ENCODE measurements around the gene COL27A1. TPM values are rescaled to one million over a fixed set of nuclear protein-coding genes. Genes with fewer than 3 reads are reported as not detected.
A peak's percentile ranks its signal among the peaks of the same experiment; 100 is the strongest.

The COL27A1 gene
- total RNA-seq, 2 experiments from 2014 or later: not detected

DNA sequence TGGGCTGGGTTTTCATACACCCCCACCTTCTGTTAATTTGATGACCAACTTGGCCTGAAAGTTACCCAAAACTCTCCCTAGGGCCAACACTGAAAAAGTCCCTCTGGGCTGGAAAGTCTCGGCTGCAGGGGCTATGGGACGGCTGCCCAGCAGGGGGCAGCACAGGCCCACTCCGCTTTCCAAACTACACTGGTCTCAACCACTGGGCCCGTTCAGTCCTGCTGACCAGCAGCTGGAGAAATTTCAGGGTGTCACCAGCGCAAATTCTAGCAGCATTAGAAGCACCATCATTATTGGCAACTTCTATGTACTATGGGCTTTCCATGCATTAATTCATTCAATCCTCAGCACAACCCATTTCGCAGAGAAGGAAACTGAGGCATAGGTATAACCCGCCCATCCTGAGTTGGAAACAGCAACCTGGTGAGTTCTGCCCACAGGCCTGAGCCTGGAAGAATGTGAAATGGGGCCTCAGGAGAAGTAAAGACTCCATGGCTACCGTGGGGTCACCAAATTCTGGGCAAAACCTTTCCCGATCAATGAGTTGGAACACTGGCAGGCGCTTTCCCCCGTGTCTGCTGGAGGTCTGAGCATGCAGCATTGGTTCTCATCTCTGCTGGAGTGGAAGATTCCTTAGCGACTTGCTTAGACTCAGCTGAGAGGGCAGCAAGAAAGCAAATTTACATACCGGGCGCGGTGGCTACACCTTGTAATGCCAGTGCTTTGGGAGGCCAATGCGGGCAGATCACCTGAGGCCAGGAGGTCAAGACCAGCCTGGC, 184.0 kb downstream of the COL27A1 start:
- peaks cover 4% of the 10 kb centered on the region for H3K4me1 ChIP-seq (ENCODE audit: insufficient read depth, low read length, poor library complexity, severe bottlenecking)
- intact Hi-C loops (cut with micrococcal nuclease; ENCODE audit: unreplicated experiment): loop anchor here (1.0 to 2.0 kb wide), 2 partner anchors 51 to 65 kb away; no protein-coding TSS in a partner anchor
- no peaks in the 10 kb centered on the region for H4K20me1 ChIP-seq (ENCODE audit: insufficient read depth, low read length)
- peaks cover 99% of the 10 kb centered on the region for H3K36me3 ChIP-seq (ENCODE audit: insufficient read depth, low read length)
- H3K27ac ChIP-seq (ENCODE audit: low read depth, low read length, poor library complexity, severe bottlenecking): no peak overlapping the region
- POLR2A ChIA-PET: interaction anchor here (1.4 to 1.6 kb wide), 3 partner anchors 44 to 51 kb away, joined by 3 to 6 read pairs (median 4); no protein-coding TSS in a partner anchor
- H3K9me2 ChIP-seq (ENCODE audit: insufficient read depth, low read length): no peaks in the 10 kb centered on the region
- no TSS peak for BruUV-seq (replicated peaks)
- CTCF ChIA-PET (ENCODE audit: unreplicated experiment): interaction anchor here (1.3 to 1.7 kb wide), 2 partner anchors 11 to 51 kb away, joined by 3 to 4 read pairs; no protein-coding TSS in a partner anchor
- H3K4me2 ChIP-seq (ENCODE audit: low read length): no peak overlapping the region
- peak; percentile 71 for DNase-seq (ENCODE audit: low spot score)
- no peaks in the 10 kb centered on the region for H3K79me2 ChIP-seq (ENCODE audit: insufficient read depth, low read depth, low read length)
- no peak overlapping the region for H2AFZ ChIP-seq (ENCODE audit: low read length)
- H3K9me3 ChIP-seq (ENCODE audit: low read length): no peaks in the 10 kb centered on the region
- no peak overlapping the region for H3K4me3 ChIP-seq (ENCODE audit: low read depth, low read length, poor library complexity, severe bottlenecking)
- TF ChIP-seq, protein P1, sequence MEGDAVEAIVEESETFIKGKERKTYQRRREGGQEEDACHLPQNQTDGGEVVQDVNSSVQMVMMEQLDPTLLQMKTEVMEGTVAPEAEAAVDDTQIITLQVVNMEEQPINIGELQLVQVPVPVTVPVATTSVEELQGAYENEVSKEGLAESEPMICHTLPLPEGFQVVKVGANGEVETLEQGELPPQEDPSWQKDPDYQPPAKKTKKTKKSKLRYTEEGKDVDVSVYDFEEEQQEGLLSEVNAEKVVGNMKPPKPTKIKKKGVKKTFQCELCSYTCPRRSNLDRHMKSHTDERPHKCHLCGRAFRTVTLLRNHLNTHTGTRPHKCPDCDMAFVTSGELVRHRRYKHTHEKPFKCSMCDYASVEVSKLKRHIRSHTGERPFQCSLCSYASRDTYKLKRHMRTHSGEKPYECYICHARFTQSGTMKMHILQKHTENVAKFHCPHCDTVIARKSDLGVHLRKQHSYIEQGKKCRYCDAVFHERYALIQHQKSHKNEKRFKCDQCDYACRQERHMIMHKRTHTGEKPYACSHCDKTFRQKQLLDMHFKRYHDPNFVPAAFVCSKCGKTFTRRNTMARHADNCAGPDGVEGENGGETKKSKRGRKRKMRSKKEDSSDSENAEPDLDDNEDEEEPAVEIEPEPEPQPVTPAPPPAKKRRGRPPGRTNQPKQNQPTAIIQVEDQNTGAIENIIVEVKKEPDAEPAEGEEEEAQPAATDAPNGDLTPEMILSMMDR (conservative IDR thresholded peaks at IDR 0.05; ENCODE audit: low read length): peak; percentile 99
- no peak for TF ChIP-seq EZH2phosphoT487 (IDR thresholded peaks at IDR 0.05; ENCODE audit: borderline replicate concordance, low read depth, low read length)

DNA sequence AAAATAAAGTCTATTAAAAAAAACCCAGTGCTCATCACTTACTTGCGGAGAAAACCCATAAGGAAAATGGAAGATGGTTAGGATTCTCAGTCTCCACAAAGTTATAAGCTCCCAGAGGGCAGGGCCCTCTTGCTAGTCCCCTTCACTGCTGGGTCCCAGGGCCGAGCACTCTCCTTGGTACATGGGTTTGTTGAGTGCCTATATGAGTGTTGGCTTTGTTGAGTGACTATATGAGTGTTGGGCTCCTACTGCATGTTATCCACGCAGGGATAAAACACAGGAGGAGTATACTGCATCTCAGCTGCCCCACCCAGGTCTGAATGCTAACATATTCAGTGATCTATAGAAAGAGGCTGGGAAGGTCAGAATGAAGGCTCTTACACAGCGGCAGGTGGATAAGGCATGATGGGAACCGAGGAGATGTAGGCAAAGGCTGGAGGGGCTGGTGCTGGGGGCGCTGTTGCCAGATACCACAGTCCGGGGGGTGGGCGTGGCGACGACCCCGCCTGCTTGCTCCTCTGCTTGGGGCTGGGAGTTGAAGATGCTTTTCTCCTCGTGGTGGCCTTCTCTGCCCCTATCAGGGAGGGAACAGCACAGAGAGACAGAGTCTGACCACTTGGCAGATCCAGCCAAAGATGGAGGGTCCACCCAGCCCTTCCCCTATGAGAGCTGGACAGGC, 186.0 kb downstream of the COL27A1 start:
- no peak overlapping the region for H2AFZ ChIP-seq (ENCODE audit: low read length)
- peaks cover 4% of the 10 kb centered on the region for H3K4me1 ChIP-seq (ENCODE audit: insufficient read depth, low read length, poor library complexity, severe bottlenecking)
- H3K27ac ChIP-seq (ENCODE audit: low read depth, low read length, poor library complexity, severe bottlenecking): no peak overlapping the region
- H3K9me2 ChIP-seq (ENCODE audit: insufficient read depth, low read length): no peaks in the 10 kb centered on the region
- no TSS peak for BruUV-seq (replicated peaks)
- no peak overlapping the region for H3K4me2 ChIP-seq (ENCODE audit: low read length)
- CTCF ChIA-PET (ENCODE audit: unreplicated experiment): no interaction called here
- no peak for TF ChIP-seq EZH2phosphoT487 (IDR thresholded peaks at IDR 0.05; ENCODE audit: borderline replicate concordance, low read depth, low read length)
- TF ChIP-seq, protein P1 (conservative IDR thresholded peaks at IDR 0.05; ENCODE audit: low read length): no peak
- H3K9me3 ChIP-seq (ENCODE audit: low read length): no peaks in the 10 kb centered on the region
- no peaks in the 10 kb centered on the region for H3K79me2 ChIP-seq (ENCODE audit: insufficient read depth, low read depth, low read length)
- peaks cover 97% of the 10 kb centered on the region for H3K36me3 ChIP-seq (ENCODE audit: insufficient read depth, low read length)
- no peak overlapping the region for H3K4me3 ChIP-seq (ENCODE audit: low read depth, low read length, poor library complexity, severe bottlenecking)
- H4K20me1 ChIP-seq (ENCODE audit: insufficient read depth, low read length): no peaks in the 10 kb centered on the region
- POLR2A ChIA-PET: interaction anchor here (0.7 to 1.5 kb wide), 2 partner anchors 14 to 49 kb away, joined by 3 read pairs; no protein-coding TSS in a partner anchor
- DNase-seq (ENCODE audit: low spot score): no peak
- intact Hi-C loops (cut with micrococcal nuclease; ENCODE audit: unreplicated experiment): no loop called here
